Neuron (in vitro differentiated cells): ENCODE measurements around the gene TBCEL.

Experiments
- H2AFZ ChIP-seq: one replicate; pipeline ENCODE4 v1.6.1; 2013; ENCODE audit warnings: low read depth, mild to moderate bottlenecking, inconsistent platforms, low read length, moderate library complexity
- H3K27me3 ChIP-seq: one replicate; pipeline ENCODE4 v1.6.1; 2013; ENCODE audit warnings: low read length; ENCODE audit not compliant: insufficient read depth
- H3K36me3 ChIP-seq: one replicate; pipeline ENCODE4 v1.6.1; 2013; ENCODE audit warnings: low read length; ENCODE audit not compliant: insufficient read depth
- H3K4me1 ChIP-seq: one replicate; pipeline ENCODE4 v1.6.1; 2013; ENCODE audit warnings: low read length; ENCODE audit not compliant: insufficient read depth
- H3K4me3 ChIP-seq: 2 replicates; pipeline ENCODE4 v1.5.1; 2013; ENCODE audit warnings: mild to moderate bottlenecking, low read length, moderate library complexity
- H3K9me3 ChIP-seq: one replicate; pipeline ENCODE4 v1.6.1; 2013; ENCODE audit warnings: low read length

Gene TBCEL

DNA sequence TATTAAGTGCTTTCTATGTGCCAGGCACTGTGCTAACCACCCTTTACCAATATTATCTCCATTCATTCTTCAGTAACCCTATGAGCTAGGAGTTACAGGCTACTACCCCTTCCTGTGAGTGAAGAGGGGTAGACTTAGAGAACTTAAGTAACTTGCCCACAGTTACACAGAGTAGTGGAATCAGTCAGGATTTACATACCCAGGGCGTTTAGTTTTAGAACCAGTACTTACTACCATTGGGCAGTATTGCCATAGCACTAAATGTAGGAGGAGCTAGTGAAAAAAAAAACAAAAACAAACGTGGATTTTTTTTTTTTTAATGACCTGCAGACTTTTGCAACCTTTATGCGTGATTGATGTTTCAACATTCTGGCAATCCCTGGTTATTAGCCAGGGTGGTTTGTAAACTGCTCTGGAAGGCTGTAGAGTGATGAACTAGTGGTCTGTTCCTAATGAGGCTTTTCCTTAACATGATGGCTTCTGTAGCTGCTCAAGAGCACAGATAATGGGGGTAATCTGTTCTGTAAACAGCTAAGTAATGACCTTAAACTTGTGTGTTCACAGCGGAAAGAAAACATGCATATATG is 11.4 kb downstream of the TBCEL start:
- no peak overlapping the region for H3K4me3 ChIP-seq

DNA sequence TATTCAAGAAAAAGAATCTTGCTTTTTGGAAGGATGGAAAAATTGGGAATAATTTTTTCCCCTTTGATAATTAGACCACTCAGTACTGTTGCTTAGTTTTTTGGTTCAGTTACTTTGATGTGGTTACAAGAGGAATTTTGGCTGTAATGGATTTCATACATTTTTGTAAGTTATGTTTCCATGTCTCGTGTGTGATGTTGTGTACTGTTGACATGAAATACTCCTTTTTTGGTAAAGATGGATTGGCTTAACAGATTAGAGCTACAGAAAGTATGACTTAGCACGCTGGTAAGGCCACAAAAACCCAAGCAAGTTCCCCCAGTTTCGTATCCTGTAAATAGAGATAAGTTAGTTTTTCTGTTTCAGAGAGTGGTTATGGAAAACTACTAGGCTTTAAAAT is 11.9 kb downstream of the TBCEL start:
- Histone ChIP-seq H3K9me3 (no peaks in the 10 kb centered on the region), H3K4me1 (no peaks in the 10 kb centered on the region), H3K27me3 (no peaks in the 10 kb centered on the region), H3K36me3 (no peaks in the 10 kb centered on the region), H2AFZ (no peak overlapping the region), H3K4me3 (no peak overlapping the region)

More for the DNA sequence above, 11.4 kb downstream of the TBCEL start:
- Histone ChIP-seq H3K9me3 (no peaks in the 10 kb centered on the region), H3K4me1 (no peaks in the 10 kb centered on the region), H2AFZ (no peak overlapping the region), H3K27me3 (no peaks in the 10 kb centered on the region), H3K36me3 (no peaks in the 10 kb centered on the region)

DNA sequence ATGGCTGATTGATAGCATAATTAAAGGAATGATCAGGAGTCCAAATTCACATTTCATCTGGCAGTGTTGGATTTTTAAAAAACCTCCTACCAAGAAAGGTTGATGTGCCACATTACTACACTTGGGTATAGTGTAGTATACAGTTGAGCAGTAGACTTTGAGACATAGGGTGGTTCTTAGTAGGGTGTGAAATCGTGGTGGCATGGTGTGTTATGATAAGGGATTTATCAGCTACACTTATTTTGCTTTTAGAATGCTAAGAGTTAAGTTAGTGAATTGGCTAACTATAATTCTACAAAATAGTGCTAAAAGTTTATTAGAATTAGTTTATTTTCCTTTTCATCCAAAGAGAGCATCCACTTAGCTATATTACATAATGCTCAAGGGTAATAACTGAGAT is 13.1 kb downstream of the TBCEL start:
- Histone ChIP-seq H3K27me3 (no peaks in the 10 kb centered on the region), H3K4me3 (no peak overlapping the region), H3K4me1 (peaks cover 6% of the 10 kb centered on the region), H2AFZ (no peak overlapping the region), H3K36me3 (no peaks in the 10 kb centered on the region), H3K9me3 (no peaks in the 10 kb centered on the region)

DNA sequence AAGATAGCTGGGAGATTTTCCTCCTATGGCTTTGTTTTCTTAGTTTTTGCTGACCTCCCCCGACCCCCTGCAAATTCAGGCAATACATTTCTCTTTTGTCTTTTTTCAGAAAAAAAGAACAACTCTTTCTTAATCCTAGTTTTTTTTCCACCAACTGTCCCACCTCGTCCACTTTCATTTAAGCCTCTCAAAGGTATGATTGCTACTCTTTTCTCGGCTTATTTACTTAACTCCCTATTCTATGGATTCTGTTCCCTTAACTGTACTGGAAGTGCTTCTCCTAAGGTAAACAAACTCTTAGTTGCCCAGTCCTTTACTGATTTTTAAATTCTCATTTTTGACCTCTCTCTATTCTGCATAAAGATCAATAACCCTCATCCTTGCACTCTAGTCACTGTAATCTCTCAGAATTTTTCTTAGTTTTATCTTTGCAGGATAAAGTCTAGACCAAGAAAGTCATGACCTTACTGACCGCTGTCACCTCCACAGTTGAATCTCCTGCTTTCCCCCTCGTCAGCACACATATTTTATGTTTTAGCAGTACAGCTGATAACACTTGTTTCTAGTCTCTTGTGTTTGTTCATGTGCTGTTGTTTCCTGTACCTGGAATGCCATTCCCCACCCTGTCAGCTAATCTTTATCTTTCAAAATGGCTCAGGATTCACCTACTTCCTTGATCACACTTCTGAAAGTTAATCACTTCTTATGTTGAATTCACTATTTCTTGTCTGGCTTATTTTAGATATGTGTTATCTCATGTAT is 14.9 kb downstream of the TBCEL start:
- Histone ChIP-seq H3K4me3 (no peak overlapping the region), H2AFZ (no peak overlapping the region), H3K4me1 (peaks cover 6% of the 10 kb centered on the region), H3K27me3 (no peaks in the 10 kb centered on the region), H3K9me3 (no peaks in the 10 kb centered on the region), H3K36me3 (no peaks in the 10 kb centered on the region)

DNA sequence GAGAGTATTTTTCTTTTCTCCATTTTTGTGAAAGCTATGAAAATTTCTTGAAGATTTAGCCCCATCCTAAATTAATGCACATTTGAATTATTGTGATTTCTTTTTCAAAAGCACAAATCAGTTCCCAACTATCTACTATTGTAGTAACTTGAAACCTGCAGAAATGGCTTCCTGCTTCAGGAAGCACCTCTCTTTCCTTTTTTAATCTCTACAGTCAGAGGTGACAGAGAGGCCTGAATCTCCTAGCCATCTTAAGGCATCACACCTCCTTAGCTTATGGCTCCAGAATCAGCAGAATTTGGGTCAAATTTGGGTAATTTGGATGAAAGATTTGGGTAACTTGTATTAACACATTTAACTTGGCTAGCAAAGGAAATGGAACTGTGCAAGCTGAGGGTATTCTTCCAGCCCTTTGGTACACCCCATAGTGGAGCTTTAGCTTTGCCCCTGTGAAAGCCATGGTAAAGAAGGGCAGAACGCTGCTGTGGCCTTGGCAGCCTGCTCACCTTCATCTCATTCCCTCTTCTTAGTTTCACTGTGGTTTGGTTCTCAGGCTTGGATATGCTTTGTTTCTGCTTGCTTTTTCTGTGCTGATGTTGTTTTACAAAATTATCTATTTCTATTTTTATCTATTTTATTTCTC is 16.2 kb downstream of the TBCEL start:
- Histone ChIP-seq H3K4me1 (peaks cover 6% of the 10 kb centered on the region), H3K27me3 (no peaks in the 10 kb centered on the region), H3K36me3 (no peaks in the 10 kb centered on the region), H3K4me3 (no peak overlapping the region), H2AFZ (no peak overlapping the region), H3K9me3 (no peaks in the 10 kb centered on the region)

DNA sequence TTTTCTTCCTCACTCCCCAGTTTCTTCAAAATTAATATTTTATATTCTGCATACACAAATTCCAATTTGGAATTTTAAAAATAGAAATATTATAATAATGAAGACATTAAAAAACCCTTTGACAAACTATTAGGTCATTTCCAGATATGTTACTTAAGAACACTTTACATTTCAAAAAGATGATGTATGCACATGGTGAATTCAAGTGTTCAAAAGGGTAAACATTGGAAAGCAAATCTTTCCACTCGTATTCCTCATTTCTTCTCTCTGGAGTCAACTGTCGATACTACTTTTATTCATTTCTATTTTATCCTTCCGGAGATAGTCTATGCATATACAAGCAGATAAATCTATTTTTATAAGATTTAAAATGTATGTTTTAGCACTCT is 16.7 kb downstream of the TBCEL start:
- peaks cover 6% of the 10 kb centered on the region for H3K4me1 ChIP-seq
- H3K9me3 ChIP-seq = no peaks in the 10 kb centered on the region

DNA sequence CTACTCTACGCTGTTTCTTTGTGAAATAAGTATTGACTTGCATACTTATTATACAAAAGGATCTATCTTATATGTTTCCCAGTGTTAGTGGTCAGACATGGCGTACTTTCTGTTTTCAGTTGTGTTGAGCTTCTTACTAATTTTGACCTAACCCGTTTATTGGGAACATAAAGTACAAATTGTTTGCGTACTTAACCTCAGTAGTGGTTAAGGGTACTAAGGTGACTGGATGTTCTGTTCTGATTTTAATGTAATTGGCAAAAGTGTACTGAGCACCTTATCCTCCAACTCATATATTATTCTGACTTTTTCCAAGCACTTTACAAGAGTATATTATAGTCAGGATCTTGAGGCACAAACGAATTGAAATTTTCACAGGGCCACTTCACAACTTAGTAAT is 17.2 kb downstream of the TBCEL start:
- Histone ChIP-seq H3K4me3 (no peak overlapping the region), H3K9me3 (no peaks in the 10 kb centered on the region), H3K27me3 (no peaks in the 10 kb centered on the region), H3K36me3 (peaks cover 5% of the 10 kb centered on the region), H2AFZ (no peak overlapping the region), H3K4me1 (peaks cover 6% of the 10 kb centered on the region)

More for the DNA sequence above, 16.7 kb downstream of the TBCEL start:
- Histone ChIP-seq H3K27me3 (no peaks in the 10 kb centered on the region), H2AFZ (no peak overlapping the region), H3K36me3 (peaks cover under 1% of the 10 kb centered on the region), H3K4me3 (no peak overlapping the region)

DNA sequence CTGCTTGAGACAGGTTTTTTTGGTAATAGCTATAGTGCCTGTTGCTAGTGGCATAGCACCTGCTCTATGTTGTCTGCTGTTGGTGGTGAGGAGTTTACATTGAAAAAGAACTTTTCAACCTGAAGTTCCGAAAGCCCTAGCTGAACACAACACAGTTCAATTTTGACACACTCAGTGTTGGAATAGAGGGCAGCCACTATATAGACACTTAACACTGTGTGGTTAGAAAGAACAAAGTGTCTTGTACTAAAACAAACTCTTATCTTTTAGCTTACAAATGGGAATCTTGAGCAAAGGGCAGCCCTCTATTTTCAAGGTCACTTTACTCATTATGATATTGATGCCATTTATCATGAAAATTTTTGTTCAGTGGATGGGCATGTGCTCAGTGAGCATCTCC is 18.4 kb downstream of the TBCEL start:
- Histone ChIP-seq H3K4me3 (no peak overlapping the region), H3K27me3 (no peaks in the 10 kb centered on the region), H2AFZ (no peak overlapping the region), H3K4me1 (peaks cover 6% of the 10 kb centered on the region), H3K36me3 (peaks cover 16% of the 10 kb centered on the region), H3K9me3 (no peaks in the 10 kb centered on the region)

DNA sequence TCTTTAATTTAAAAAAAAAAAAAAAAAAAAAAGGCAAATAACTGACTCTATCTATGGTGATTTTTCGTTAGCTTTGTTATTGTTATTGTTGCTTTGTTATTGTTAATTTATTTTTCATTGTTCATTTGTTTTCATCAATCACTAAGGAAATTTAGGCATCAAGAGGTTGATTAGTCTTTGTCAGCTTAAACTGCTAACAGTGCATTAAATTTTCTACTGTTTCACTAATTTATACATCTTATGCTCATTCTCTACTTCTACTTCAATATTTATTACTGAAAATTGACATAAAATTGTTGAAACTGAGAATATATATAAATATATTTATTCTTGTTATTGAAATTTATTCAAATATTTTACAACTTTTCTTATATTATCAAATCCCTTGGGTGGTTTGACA is 24.0 kb downstream of the TBCEL start:
- H3K36me3 ChIP-seq = peaks cover 50% of the 10 kb centered on the region
- H3K4me3 ChIP-seq = no peak overlapping the region
- H3K9me3 ChIP-seq = no peaks in the 10 kb centered on the region
- H2AFZ ChIP-seq = no peak overlapping the region
- H3K4me1 ChIP-seq = no peaks in the 10 kb centered on the region
- no peaks in the 10 kb centered on the region for H3K27me3 ChIP-seq

DNA sequence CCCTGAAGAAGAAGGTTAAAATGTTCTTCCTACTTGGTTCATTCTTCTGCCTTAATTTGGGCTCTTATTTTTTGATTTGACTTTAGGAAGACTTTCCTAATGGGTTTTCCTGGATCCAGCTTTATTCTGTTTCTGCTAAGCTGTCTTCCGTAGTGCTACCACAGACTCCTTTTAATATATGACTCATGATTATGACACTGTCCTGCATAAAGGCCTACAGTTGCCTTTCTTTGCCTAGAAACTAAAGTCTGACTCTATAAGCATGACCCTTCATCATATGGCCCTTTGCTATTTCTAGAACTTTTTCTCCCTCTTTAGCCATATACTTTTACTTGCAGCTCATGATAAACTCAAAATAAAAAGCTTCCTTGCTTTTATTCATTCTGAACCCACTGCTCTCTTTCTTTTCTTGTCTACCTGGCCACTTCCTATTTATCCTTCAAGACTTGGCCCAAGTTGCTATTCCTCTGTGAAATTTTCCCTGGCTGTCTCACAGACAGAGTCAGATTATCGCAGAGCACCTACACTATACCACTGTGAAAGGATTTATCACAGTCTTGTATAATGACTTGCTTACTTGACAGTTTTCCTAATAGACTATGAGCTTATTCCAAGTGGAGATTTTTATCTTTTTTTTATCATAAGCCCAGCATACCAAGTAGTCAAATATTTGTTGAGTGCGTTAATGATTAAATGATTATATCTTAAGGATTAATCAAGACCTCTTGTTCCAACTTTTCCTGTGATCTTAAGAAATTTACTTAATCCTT is 24.7 kb downstream of the TBCEL start:
- Histone ChIP-seq H3K4me1 (no peaks in the 10 kb centered on the region), H3K27me3 (no peaks in the 10 kb centered on the region), H3K4me3 (no peak overlapping the region), H3K9me3 (no peaks in the 10 kb centered on the region), H2AFZ (no peak overlapping the region), H3K36me3 (peaks cover 58% of the 10 kb centered on the region)

DNA sequence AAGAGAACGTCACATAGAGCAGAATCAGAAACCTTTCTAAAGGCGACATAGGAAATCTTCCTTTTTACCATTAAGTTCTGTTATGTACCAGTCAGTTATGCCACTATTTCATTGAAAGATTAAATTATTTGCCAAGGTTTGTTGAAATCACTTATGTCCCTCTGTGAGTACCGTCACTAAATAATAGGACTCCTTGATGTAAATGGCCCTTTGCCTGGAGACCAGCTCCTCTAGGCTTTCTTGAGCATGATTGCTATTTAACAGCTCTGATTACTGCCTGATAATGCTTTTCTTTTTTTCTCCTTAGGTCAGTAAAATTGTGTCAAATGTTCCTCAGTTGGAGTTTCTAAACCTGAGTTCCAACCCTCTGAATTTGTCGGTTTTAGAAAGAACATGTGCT is 29.3 kb downstream of the TBCEL start:
- H3K27me3 ChIP-seq = no peaks in the 10 kb centered on the region
- H3K4me3 ChIP-seq = no peak overlapping the region
- peaks cover 4% of the 10 kb centered on the region for H3K9me3 ChIP-seq
- H2AFZ ChIP-seq = no peak overlapping the region
- H3K4me1 ChIP-seq = no peaks in the 10 kb centered on the region
- peaks cover 76% of the 10 kb centered on the region for H3K36me3 ChIP-seq

DNA sequence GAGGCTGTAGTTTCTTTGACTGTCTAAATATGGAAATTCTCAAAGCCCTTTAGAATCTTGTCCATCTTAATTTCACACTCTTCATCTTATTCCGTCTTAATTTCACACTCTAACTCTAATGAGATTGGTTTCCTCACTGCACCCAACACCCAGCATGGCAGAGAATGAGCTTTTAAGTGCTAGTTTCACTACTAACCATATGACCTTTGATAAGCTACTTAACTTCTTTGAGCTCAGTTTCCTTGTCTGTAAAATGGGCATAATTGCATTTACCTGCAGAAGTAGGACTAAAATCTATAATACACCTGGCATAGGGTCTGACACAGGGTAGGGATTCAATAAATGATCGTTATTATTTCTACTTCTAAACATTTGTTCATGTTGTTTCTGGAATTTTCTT is 30.4 kb downstream of the TBCEL start:
- Histone ChIP-seq H3K36me3 (peaks cover 74% of the 10 kb centered on the region), H3K4me3 (no peak overlapping the region), H2AFZ (no peak overlapping the region), H3K9me3 (peaks cover 4% of the 10 kb centered on the region), H3K27me3 (no peaks in the 10 kb centered on the region), H3K4me1 (no peaks in the 10 kb centered on the region)

DNA sequence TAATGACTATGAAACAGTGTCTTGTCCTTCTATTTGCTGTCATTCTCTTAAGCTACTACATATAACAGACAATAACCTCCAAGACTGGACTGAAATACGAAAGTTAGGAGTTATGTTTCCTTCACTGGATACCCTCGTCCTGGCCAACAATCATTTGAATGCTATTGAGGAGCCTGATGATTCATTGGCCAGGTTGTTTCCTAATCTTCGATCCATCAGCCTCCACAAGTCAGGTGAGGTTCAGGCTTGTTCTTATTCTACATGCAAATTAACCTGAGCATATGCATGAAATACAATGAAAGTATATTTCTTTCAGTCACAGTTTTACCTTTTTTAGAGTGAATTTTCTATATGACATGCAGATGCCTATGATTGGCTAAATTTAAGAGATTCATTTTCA is 31.2 kb downstream of the TBCEL start:
- no peak overlapping the region for H3K4me3 ChIP-seq
- no peaks in the 10 kb centered on the region for H3K27me3 ChIP-seq
- peaks cover 75% of the 10 kb centered on the region for H3K36me3 ChIP-seq
- no peak overlapping the region for H2AFZ ChIP-seq
- no peaks in the 10 kb centered on the region for H3K4me1 ChIP-seq
- peaks cover 4% of the 10 kb centered on the region for H3K9me3 ChIP-seq
